Peyer's patch (tissue), 4 donors: ENCODE results near the gene FNDC3B. TPM values are rescaled to one million over a fixed set of nuclear protein-coding genes. Genes with fewer than 3 reads are reported as not detected.

Source experiments
- DNase-seq, 3 donors: peaks; one replicate each; pipeline ENCODE4 v3.0.0-alpha.2; 2017 to 2019
- H3K27ac ChIP-seq, 4 donors: fragments of 200-600 bp; sonication (generic); one replicate each; pipeline ENCODE4 v1.5.1; 2016 to 2019
- H3K27me3 ChIP-seq, 2 donors: fragments of 200-600 bp; sonication (generic); one replicate each; pipeline ENCODE4 v1.5.1; 2019
- H3K36me3 ChIP-seq, 3 donors: fragments of 200-600 bp; sonication (generic); one replicate each; pipeline ENCODE4 v1.5.1; 2016 to 2019
- H3K4me1 ChIP-seq, 4 donors: fragments of 200-600 bp; sonication (generic); one replicate each; pipeline ENCODE4 v1.5.1; 2016 to 2019
- H3K4me3 ChIP-seq, 4 donors: fragments of 200-600 bp; sonication (generic); 1 replicate in 3 of 4; 2 replicates in 1 of 4; pipeline ENCODE4 v1.5.1; 2016 to 2019; ENCODE audit warnings: mild to moderate bottlenecking in 1 of 4
- H3K9me3 ChIP-seq, 4 donors: fragments of 200-600 bp; sonication (generic); one replicate each; pipeline ENCODE4 v1.5.1; 2016 to 2019; ENCODE audit warnings: mild to moderate bottlenecking in 1 of 4
- POLR2A ChIP-seq, 2 donors: fragments of 450-650 bp; IDR thresholded peaks; one replicate each; pipeline ENCODE4 v1.5.1; 2017; ENCODE audit warnings: antibody characterized with exemption in 2 of 2, mild to moderate bottlenecking in 2 of 2, moderate library complexity in 2 of 2
- total RNA-seq, 4 donors: library from RNA; depleted of rRNA; stranded (reverse); fragments of >200 nt; gene quantifications; one replicate each; pipeline ENCODE4 v1.1.0, GENCODE V29; 2016
- TF ChIP-seq, protein P1 (sequence below), 6 experiments: fragments of 450-650 bp in 4 of 6; fragments of 200-600 bp in 2 of 6; sonication (generic) in 1 of 6; IDR thresholded peaks; one replicate each; pipeline ENCODE4 v1.5.1; 2017 to 2019; ENCODE audit warnings: antibody characterized with exemption in 6 of 6, mild to moderate bottlenecking in 3 of 6, moderate library complexity in 1 of 6

The FNDC3B gene
- total RNA-seq, 4 donors from 2014 or later: 28.7 to 74.3 (median 54.6) TPM

DNA sequence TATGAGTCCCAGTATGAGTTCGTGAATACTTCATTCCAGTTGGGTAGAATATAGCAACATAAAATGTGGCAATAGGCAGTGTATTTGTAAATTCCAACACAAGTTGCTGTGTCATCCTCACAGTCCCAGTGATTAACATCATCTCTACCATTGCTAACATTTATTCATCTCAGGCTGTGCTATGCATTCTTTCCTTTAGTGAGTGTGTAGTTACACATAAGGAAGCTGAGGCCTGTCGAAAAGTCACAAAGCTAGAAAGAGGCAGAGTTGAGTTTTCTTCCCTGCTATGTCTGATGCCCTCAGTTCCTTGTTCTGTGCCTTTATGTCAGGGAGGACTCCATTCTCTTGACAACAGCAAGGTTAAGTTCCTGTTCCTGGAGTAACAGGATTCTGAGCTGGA, 96.4 kb downstream of the FNDC3B start:
- Histone ChIP-seq H3K27ac (peak overlapping the region in 2 of 4 donors; percentile 34 to 39), H3K36me3 (no peaks in the 10 kb centered on the region), H3K9me3 (no peaks in the 10 kb centered on the region), H3K4me1 (peaks cover 0 to 58% (median 0%) of the 10 kb centered on the region in 4 donors), H3K27me3 (no peaks in the 10 kb centered on the region), H3K4me3 (no peak overlapping the region)
- no peak for DNase-seq
- TF ChIP-seq, protein P1, sequence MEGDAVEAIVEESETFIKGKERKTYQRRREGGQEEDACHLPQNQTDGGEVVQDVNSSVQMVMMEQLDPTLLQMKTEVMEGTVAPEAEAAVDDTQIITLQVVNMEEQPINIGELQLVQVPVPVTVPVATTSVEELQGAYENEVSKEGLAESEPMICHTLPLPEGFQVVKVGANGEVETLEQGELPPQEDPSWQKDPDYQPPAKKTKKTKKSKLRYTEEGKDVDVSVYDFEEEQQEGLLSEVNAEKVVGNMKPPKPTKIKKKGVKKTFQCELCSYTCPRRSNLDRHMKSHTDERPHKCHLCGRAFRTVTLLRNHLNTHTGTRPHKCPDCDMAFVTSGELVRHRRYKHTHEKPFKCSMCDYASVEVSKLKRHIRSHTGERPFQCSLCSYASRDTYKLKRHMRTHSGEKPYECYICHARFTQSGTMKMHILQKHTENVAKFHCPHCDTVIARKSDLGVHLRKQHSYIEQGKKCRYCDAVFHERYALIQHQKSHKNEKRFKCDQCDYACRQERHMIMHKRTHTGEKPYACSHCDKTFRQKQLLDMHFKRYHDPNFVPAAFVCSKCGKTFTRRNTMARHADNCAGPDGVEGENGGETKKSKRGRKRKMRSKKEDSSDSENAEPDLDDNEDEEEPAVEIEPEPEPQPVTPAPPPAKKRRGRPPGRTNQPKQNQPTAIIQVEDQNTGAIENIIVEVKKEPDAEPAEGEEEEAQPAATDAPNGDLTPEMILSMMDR (IDR thresholded peaks at IDR 0.05): no peak

DNA sequence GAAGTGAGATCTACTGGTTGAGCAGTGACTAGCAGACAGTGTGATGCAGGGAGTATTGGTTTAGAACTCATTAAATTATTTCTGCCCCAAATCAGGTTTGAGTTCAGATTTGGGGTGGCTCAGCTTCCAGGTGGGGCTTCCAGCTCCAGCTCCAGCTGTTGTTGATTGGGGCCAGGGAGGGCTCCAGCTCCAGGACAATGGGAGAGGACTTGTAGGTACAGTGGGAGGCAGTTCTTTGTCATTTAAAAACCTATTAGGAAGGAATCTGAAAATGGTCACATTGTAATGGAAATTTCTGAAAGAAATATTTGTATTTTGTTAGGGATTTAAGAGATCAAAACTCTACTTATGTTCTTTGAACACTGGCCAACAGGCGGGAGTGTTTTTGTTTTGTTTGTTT, 97.0 kb downstream of the FNDC3B start:
- H3K36me3 ChIP-seq: no peaks in the 10 kb centered on the region
- H3K4me3 ChIP-seq: no peak overlapping the region
- no peaks in the 10 kb centered on the region for H3K9me3 ChIP-seq
- peaks cover 0 to 63% (median under 1%) of the 10 kb centered on the region in 4 donors for H3K4me1 ChIP-seq
- no peak for DNase-seq
- H3K27ac ChIP-seq: peak overlapping the region in 2 of 4 donors; percentile 34 to 39
- TF ChIP-seq, protein P1 (IDR thresholded peaks at IDR 0.05): no peak
- no peak for TF ChIP-seq POLR2A (IDR thresholded peaks at IDR 0.05)
- H3K27me3 ChIP-seq: no peaks in the 10 kb centered on the region

DNA sequence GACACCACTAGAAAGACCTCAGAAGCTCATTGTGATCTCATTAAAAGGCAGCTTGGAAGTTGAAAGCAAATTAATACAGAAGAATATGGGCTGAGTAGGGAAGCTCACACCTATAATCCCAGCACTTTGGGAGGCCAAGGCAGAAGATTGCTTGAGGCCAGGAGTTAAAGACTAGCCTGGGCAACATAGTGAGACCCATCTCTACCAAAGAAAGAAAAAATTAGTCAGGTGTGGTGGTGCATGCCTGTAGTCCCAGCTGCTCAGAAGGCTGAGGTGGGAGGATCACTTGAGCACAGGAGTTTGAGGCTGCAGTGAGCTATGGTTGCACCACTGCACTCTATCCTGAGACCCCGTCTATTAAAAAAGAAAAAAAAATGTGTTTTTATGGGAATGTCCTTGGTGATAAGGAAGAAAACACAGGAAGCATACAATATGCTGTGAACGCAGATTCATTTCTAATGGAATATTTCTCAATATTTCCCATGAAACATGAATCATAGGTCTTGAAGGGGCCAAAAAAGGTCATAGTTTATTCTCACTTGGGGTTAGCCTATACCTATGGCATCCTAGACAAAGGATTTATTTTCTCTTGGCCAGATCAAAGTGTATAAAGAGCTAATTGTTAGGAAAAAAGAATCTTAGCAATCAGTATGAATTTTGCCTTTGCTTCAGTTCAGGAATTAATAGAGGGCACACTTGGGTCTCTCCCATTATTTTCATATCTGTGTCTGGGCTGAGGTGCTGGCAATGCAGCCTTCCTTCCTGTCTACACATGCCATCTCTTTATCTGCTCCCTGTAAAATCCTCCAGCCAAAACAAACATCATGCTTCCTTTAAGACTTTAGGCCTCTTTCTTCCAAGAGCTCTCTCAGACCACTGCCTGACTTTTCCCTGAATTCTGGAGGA, 98.2 kb downstream of the FNDC3B start:
- DNase-seq: no peak
- TF ChIP-seq POLR2A (IDR thresholded peaks at IDR 0.05): no peak
- TF ChIP-seq, protein P1 (IDR thresholded peaks at IDR 0.05): no peak
- H3K27me3 ChIP-seq: no peaks in the 10 kb centered on the region
- no peaks in the 10 kb centered on the region for H3K36me3 ChIP-seq
- H3K4me1 ChIP-seq: peaks cover 0 to 75% (median 2%) of the 10 kb centered on the region in 4 donors
- H3K27ac ChIP-seq: peak overlapping the region in 3 of 4 donors; percentile 27 to 47 (median 45)
- no peak overlapping the region for H3K4me3 ChIP-seq
- H3K9me3 ChIP-seq: no peaks in the 10 kb centered on the region

DNA sequence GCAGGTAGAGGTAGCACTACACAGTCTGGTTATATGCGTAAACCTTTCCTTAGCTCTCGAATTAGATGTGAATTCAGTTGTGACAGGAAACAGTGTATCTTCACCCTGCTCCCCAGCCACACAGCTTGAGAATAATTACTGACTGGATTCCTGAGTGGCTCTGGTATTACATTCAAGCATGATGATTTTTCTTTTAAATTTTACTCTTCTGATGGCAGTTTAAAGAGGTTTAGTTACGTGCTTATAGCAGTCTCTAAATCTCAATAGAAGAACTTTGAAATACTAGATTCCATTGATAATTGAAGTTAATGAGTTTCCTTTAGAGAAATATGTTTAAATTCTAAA, 98.8 kb downstream of the FNDC3B start:
- no peak for DNase-seq
- TF ChIP-seq, protein P1 (IDR thresholded peaks at IDR 0.05): no peak
- TF ChIP-seq POLR2A (IDR thresholded peaks at IDR 0.05): no peak
- Histone ChIP-seq H3K27me3 (no peaks in the 10 kb centered on the region), H3K4me1 (peaks cover 0 to 78% (median 4%) of the 10 kb centered on the region in 4 donors), H3K36me3 (no peaks in the 10 kb centered on the region), H3K27ac (peak overlapping the region in 2 of 4 donors; percentile 45 to 47), H3K9me3 (no peaks in the 10 kb centered on the region), H3K4me3 (no peak overlapping the region)

DNA sequence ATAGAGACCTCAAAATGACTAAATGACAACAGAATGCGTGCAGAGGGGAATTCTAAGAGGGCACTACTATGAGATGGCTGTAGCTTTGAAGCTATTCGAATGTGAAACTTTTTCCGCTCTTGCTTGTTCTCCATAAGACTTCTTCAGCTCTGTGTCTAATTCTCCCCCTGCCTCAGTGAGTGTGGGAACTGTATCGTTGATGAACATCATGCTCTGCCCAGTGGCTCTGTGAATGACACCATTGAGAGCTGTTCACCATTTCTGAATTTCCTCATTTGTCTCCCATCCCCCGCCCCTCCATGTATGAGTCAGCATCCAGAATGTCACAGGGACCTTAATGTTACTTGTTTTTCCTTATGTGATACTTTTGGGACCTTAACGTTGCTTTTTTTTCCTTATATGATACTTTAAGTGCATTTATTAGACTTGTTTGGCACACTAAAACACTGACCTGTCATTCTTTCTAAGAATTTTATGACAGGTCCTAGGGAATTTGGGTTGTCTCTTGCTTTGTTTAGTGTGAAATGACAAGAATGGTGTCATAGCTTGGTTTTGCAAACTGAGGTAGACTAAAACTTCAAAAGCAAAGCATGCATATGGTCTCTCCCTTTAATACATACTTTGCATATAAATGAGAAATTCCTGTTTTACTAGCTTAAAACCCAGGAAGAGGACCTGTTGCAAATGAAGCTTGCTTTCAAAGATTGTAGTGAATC, 99.6 kb downstream of the FNDC3B start:
- peak overlapping the region in 2 of 4 donors; percentile 45 to 54 for H3K27ac ChIP-seq
- peak in 1 of 3 donors; percentile 81 for DNase-seq
- peaks cover 0 to 76% (median 4%) of the 10 kb centered on the region in 4 donors for H3K4me1 ChIP-seq
- H3K4me3 ChIP-seq: no peak overlapping the region
- no peak for TF ChIP-seq POLR2A (IDR thresholded peaks at IDR 0.05)
- TF ChIP-seq, protein P1 (IDR thresholded peaks at IDR 0.05): no peak
- H3K27me3 ChIP-seq: no peaks in the 10 kb centered on the region
- no peaks in the 10 kb centered on the region for H3K9me3 ChIP-seq
- H3K36me3 ChIP-seq: no peaks in the 10 kb centered on the region
